AG20443 (cell line): ENCODE data around the gene WIPF3.

ENCODE experiments used
- DNase-seq: peaks from one replicate; pipeline ENCODE4 v3.0.0; 2012; ENCODE audit warnings: low spot score, mixed read lengths

The WIPF3 gene

DNA sequence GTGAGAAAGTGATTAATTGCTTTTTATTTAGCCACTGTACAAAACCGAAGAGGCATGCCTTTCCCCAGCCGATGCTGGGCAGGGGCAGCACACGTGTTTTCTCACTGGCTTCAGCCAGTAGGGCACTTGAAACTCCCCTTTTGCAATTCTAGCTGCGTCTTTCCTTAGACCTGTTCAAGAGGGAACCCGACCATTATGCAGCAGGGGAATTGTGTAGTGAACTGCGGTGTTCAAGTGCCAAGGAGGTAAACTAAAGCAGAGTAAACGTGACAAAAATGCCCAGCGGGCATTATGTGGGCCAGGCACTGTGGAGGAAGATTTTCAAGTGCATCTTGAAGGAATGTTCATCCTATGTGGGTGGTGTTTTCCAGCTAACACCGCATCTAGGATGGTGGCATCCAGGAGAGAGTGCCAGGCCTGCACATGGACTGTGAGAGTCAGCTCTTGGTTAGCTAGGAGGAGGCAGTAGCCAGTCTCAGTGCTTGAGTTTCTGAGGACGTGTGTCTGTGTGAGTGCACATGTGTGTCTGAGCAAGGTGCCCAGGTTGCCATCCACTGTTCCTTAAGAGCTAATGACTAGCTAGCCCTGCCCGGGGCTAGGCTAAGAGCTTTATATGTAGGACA, 3.3 kb downstream of the WIPF3 start:
- no peak for DNase-seq

DNA sequence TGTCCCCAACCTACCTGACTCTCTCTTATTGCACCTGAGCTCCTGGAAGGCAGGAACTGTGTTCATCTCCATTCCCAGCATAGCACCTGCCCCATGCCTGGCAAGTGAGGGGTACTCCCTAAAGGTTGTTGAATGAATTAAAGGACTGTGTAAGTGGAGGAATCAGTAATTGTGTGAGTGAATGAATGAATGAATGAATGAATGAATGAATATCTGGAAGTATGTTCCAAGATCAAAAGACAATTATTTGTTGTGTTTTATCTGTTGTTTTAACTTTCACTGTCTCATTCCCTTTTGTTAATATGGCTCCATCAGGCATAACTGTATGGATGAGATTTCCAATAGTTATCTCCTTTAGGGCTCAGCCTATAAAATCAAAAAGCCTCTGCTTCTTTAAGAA, 4.0 kb downstream of the WIPF3 start:
- DNase-seq = no peak

- no peak for DNase-seq
These were observed 4.6 kb downstream of the WIPF3 start for GRCh38 chr7:29810813-29811482.

GRCh38 chr7:29811586-29811985, 5.3 kb downstream of the WIPF3 start:
- DNase-seq = no peak

GRCh38 chr7:29812185-29812876, 6.0 kb downstream of the WIPF3 start:
- DNase-seq = no peak

GRCh38 chr7:29815181-29816105, 9.1 kb downstream of the WIPF3 start:
- DNase-seq = no peak

GRCh38 chr7:29818308-29818707, 12.0 kb downstream of the WIPF3 start:
- no peak for DNase-seq

DNA sequence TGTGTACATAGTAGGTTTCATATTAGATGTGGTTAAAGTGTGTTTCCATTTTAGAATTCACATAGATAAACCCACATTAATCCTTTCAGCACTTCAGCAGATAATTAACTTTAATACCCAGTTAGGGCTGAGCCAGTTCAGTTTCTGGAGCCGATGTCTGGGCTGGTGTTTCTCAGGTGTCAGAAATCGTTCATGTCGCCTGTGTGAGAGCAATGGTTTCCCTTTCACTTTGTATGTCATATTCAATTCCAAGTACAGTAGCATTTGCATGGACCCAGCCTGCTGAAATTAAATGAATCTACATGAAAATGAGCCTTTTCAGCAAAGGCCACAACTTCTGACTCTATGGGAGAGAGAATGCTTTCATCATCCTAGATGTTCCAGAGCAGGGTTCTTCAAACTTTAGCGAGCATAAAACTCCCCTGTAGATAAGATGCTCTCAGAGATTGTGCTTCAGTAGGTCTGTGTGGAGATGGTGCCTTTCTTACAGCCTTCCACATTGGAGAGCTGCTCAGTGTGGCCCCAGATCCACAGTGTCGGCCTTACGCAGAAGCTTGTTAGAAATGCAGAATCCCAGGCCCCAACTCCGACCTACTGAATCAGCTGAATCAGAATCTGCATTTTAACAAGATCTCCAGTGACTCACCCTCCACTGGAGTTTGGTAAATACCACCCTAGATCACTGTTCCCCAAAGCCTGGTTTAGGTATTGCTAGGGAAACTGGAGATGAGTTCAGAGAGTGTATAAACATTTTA, 19.6 kb downstream of the WIPF3 start:
- no peak for DNase-seq

GRCh38 chr7:29826530-29826822, 20.2 kb downstream of the WIPF3 start:
- DNase-seq = no peak

GRCh38 chr7:29826904-29827303, 20.6 kb downstream of the WIPF3 start:
- DNase-seq = no peak

DNA sequence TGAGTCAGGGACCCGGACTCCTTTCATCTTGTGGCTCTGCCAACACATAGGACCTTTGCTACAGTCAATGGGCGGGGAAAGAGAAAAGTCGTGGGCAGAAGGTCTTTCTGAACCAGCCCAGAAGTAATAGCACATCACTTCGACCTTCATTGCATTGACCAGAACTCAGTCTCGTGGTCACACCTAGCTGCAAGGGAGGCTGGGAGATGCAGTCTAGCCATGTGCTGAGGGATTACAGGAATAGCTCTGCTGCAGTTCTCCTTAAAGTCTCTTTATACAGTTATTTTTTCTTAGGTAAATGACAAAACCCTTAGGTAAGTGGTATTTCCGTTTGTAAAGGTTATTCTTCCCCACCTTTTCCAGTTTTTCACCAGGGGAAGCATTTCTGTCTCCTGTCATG, 25.4 kb downstream of the WIPF3 start:
- no peak for DNase-seq

GRCh38 chr7:29833929-29834328, 27.6 kb downstream of the WIPF3 start:
- no peak for DNase-seq

DNA sequence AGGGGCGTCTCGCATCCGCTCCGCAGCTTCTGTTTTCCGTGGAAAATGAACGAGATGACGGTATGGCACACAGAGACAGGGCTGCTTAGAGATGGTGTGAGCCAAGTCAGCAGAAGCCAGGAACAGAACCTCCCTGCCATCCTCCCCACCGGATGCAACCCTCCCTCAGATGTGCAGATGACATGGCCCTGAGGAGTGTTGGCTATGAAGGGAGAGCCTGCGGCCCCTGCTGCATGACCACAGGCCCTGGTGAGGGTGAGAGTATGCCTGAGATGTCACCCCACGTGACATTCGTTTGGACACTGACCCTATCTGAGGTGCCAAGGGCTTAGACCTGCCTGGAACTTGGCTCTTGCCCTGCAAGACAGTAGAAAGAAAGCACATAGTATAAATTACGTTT, 29.4 kb downstream of the WIPF3 start:
- no peak for DNase-seq

DNA sequence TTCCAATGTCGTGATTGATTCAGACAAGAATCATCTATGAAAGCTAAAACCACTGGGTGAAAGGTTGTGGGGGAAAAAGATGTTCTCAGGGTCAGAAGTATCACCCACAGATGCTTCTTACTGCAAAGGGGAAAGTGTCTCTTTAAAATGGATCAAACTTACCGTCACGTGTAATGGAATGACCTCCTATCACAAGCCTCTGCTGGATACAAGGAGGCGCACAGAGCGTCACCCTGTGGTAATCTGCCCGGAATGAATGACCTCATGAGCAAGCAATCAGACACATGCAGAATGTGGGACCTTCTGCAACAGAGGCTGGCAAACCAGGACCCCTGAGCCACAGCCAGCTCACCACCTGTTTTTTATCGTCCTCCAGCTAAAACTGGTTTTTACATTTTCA, 33.0 kb downstream of the WIPF3 start:
- DNase-seq = peak; percentile 84

GRCh38 chr7:29839921-29840320, 33.6 kb downstream of the WIPF3 start:
- DNase-seq = no peak

DNA sequence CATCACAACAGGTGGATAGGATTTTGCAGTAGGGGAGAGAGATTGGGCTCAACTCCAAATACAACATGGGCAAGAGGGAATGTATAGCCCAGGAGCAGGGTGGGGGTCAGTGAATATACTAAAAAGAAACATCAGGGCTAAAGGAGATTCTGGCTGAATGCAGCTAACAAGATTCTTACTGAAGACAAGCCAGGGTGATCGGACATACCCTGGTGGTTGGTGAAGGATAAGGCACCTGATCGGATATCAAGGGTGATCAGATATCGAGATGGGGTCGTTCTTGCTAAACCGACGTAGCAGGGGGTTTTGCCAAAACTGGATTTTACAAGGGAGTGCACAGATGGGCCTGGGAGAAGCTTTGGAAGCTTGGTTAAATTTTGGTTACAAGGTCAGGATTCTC, 34.4 kb downstream of the WIPF3 start:
- no peak for DNase-seq

- no peak for DNase-seq
These were observed 35.8 kb downstream of the WIPF3 start for GRCh38 chr7:29841926-29842701.

- DNase-seq = no peak
These were observed 36.8 kb downstream of the WIPF3 start for GRCh38 chr7:29843093-29843492.

DNA sequence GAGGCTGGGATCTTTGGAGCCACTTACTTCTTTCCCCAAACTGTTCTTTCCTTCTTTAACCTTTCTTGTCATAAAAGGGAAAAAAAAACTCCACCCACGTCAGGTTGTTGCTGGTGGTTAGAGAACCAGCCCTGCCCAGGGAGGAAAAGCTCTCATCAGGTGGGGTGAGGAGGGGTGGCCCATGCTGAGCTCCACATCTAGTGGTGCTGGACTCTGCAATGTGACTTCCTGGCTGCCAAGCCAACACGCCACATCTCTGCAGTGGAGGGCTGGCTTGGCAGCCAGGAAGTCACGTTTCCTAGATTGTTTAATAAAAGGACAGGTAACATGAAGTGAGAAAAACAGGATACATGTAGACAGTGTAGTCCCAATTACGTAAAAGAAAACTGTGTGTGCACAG, 37.4 kb downstream of the WIPF3 start:
- no peak for DNase-seq

DNA sequence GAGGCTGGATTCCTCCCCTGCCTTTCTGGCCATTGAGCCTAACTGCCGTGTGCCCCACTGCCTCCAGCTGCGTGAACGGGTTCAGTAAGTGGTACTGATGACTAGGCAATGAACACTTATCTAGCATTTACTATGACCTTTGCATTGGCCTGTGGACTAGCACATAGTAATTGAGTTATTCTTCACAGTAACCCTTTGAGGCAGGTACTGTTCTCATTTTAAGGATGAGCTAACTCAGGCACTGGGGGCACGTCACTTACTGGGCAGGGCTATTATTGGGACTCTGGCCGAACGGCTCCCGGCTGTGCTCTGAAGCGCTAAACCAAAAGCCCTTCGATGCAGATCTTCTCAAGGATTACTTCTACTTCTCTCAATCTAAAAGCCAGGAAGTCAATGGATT, 38.3 kb downstream of the WIPF3 start:
- no peak for DNase-seq

GRCh38 chr7:29847496-29847895, 41.2 kb downstream of the WIPF3 start:
- DNase-seq = no peak
